IPS DF 19.7 (cell line): ENCODE data around the gene MDFIC.
A peak's percentile ranks its signal among the peaks of the same experiment; 100 is the strongest.

ENCODE experiments used
- DNase-seq: peaks from one replicate; pipeline ENCODE4 v3.0.0-alpha.2; 2013; ENCODE audit warnings: low read depth, low spot score

MDFIC gene

GRCh38 chr7:114925434-114925833 is 3.5 kb downstream of the MDFIC start:
- DNase-seq, result no peak

GRCh38 chr7:114928060-114928459 is 6.2 kb downstream of the MDFIC start:
- no peak for DNase-seq

DNA sequence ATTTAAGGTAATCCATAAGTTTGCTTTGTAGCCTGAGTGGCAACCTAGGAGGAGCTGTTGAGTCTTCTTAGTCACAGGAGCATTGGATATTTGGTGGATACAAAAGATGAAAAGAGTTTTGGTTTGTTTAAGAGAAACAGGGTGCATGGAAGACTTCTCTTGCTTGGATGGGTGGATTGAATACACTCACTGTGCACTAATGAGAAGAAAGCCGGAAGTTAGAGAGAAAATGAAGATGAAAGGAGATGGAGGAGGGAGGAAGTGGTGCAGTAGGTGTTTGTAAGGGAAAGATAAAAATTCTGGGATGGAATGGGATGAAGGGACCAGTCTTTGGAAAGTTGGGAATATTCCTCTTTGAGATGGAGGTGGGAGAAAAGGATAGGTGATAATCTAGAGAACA is 7.7 kb downstream of the MDFIC start:
- no peak for DNase-seq

GRCh38 chr7:114930107-114930661 is 8.3 kb downstream of the MDFIC start:
- DNase-seq, result peak; percentile 69

DNA sequence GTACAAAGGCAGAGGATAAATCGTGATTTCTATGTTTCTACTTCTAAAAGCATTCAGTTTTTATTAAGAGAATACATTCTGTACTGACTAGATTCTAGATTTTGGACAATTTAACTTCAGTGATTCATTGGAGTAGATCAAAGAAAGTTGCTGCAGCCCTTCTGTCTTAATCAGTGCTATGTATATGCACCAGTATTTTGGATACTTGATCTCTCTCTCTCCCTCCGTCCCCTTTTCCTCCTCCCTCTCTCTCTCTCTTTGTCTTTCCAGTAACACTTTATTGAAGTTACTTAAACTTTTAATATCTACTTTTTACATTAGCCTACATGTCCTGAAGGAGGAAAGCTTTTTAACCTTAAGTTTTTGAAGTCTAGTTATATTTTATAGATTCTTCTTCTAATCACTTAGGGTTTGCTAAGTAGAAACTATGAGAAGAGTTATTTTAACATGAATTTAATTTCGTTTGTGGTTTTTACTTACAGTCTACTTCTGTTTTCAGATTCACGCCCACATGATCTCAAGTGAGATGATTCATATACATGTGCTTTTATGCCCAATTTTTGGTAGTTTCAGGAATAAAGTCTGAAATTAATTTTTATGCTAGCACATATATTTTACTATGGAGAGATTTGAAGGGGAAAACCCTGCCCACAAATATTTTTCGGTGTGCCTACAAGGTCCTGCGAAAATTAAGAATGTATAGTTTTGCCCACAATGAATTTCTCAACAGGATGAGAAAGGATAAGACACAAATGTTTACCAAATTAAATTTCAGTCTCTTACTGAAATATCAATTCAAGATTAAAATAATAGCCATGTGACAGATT is 9.1 kb downstream of the MDFIC start:
- DNase-seq, result no peak

GRCh38 chr7:114931656-114932011 is 9.7 kb downstream of the MDFIC start:
- no peak for DNase-seq

DNA sequence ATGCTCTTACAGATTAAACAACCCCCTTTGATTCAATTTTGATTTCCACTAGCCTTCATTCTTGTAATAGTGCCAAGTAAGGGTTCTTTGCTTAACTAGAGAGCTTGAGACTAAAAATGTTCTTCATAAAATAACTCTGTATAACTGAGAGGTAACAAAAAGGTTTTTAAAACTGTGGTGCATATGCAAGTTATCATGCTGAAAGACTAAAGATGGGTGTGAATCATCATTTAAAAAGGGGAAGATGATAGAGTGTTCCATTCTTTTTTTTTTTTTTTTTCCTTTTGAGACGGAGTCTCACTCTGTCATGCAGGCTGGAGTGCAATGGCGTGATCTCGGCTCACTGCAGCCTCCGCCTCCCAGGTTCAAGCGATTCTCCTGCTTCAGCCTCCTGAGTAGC is 11.1 kb downstream of the MDFIC start:
- no peak for DNase-seq

- DNase-seq, result no peak
Measured at GRCh38 chr7:114933658-114934057, 11.8 kb downstream of the MDFIC start.

GRCh38 chr7:114934086-114934485 is 12.2 kb downstream of the MDFIC start:
- no peak for DNase-seq

DNA sequence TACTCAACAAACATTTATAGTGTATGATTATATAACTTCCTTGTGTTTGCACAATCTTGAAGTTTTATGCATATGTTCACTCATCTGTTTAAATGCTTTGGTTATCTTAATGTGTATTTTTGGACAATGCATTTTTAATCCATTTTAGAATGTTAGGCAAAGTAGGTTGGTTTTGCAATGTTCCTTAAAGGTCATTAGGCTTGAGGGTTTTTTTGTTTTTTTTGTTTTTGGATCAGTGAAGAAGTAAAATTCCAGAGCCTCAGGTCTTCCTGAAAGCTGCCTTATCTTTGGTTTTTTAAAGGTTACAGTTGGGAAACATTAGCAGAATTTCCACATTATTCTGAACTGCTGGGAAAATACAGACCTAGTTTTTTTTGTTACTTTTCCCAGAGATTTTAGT is 12.8 kb downstream of the MDFIC start:
- DNase-seq, result no peak

GRCh38 chr7:114936471-114936870 is 14.6 kb downstream of the MDFIC start:
- no peak for DNase-seq

GRCh38 chr7:114937446-114937845 is 15.6 kb downstream of the MDFIC start:
- DNase-seq, result no peak

- DNase-seq, result no peak
Measured at GRCh38 chr7:114938785-114939184, 16.9 kb downstream of the MDFIC start.

GRCh38 chr7:114939484-114940097 is 17.7 kb downstream of the MDFIC start:
- DNase-seq, result no peak

- DNase-seq, result no peak
Measured at GRCh38 chr7:114940220-114940619, 18.3 kb downstream of the MDFIC start.

- no peak for DNase-seq
Measured at GRCh38 chr7:114941692-114942091, 19.8 kb downstream of the MDFIC start.

DNA sequence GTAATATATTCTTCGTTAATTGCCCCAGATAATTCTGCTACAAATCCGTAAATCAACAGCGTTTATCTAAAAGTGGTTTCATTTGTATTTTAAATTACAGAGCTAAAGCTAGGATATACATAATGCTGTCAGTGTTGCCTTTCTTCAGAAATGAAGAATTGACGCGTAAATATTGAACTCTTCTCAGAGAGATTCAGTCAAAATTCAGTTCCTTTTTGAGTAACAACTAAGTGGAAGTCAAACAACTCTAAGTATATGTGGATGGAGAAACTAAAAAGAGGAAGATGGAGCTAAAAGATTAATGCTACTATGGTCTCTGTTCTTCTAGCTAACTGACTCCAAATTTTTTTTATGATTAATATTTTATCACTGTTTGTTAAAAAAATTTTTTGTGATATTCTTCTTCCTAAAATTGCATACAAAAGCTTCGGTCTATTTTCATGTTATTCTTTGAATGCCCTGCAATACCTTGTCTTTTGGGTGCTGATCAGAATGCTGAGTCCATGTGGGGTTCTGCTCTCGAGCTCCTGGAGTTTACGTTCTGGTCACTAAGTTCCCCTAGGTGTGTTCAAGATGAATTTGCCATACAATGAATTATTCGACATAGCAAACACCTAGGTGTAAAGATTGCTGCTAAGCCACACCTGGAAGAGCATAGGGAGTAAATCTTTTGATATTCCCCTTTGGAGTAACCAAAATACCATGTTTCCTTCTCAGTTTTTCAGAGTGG is 20.7 kb downstream of the MDFIC start:
- DNase-seq, result no peak

DNA sequence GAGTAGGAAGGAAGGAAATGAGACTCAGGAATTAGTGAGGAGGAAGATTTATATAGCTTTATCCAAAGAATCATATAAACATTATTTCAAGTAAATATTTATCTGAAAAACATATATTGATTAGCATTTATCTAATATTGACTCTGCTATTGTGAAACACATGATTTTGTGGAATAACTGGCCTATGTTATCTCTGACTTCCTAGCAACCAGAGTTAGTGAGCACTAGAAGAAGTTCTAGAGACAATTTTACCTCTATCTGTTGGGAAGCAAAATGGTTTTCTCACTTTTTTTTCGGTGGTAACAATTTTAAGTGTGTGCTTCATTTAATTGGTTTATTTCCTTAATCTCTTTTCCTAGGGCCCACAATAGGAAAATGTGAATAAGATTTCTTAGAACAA is 21.6 kb downstream of the MDFIC start:
- no peak for DNase-seq

GRCh38 chr7:114943953-114944744 is 22.3 kb downstream of the MDFIC start:
- no peak for DNase-seq

DNA sequence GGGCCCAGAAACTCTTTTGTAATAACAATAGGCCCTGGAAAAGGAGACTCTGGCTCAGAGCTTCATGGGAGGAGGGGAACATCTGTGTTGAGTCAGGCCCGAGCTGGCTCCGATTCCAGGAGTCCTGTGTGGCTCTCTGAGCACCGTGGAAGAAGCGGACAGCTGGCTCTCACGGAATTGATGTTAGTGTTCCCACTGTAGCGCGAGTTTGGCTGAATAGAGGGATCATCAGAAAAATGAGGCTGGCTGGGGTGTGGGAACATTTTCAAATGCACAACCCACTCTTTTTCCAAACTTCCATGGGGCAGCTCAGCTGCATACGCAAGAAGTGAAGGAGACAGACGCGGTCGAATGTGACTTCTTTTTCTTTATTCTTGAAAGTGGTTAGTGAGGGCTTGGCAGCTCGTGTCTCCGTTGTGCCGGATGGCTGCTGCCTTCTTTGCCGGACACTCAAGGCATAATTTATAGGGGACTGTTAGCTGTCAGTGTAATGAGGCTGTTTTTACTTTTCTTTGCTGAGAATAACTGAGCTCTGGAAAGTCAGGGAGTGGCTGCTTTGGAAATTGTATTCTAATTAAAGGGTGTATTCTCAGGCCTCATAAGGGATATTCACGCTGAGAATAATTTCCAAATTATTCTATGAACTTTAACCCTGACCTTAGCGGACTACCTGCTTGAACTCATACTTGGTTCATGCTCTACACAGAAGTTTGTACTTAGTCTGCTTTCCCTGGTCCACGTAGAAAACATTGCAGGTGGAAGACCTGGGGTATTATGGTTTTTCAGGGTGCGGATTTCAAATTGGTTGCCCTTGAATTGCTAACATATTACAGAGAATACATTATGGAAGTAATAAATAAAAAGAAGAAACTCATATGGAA is 23.1 kb downstream of the MDFIC start:
- DNase-seq, result no peak

- no peak for DNase-seq
Measured at GRCh38 chr7:114949231-114949630, 27.3 kb downstream of the MDFIC start.
